GM23338 (cell line): ENCODE results near the gene YWHAQ. TPM values are rescaled to one million over a fixed set of nuclear protein-coding genes. Genes with fewer than 3 reads are reported as not detected.

Experiments used
- ATAC-seq: fragments of 200-7000 bp; cut with Tn5 transposase; 3 replicates; pipeline ENCODE4 v1.9.1; 2020
- DNase-seq: peaks from one replicate; pipeline ENCODE4 v3.0.0-alpha.2; 2015; ENCODE audit warnings: low spot score
- H2AFZ ChIP-seq: fragments of 200-600 bp; sonication (generic); 2 replicates; pipeline ENCODE4 v1.8.0; 2016; ENCODE audit warnings: antibody characterized with exemption, mild to moderate bottlenecking, moderate library complexity
- H3F3A ChIP-seq: fragments of 200-600 bp; sonication (generic); replicated peaks from 2 replicates; pipeline ENCODE4 v1.8.0; 2017; ENCODE audit warnings: antibody characterized with exemption, mixed run types, low read depth
- H3K27ac ChIP-seq: fragments of 200-600 bp; sonication (generic); 2 replicates; pipeline ENCODE4 v1.6.1; 2016; ENCODE audit warnings: low read depth
- H3K27me3 ChIP-seq: fragments of 200-600 bp; sonication (generic); 2 replicates; pipeline ENCODE4 v1.8.0; 2016; ENCODE audit warnings: mild to moderate bottlenecking, mixed run types, moderate library complexity; ENCODE audit not compliant: insufficient read depth
- H3K36me3 ChIP-seq: fragments of 200-600 bp; sonication (generic); 2 replicates; pipeline ENCODE4 v1.8.0; 2016; ENCODE audit warnings: mild to moderate bottlenecking; ENCODE audit not compliant: insufficient read depth
- H3K4me1 ChIP-seq: fragments of 200-600 bp; sonication (generic); 2 replicates; pipeline ENCODE4 v1.8.0; 2016; ENCODE audit warnings: mild to moderate bottlenecking, moderate library complexity; ENCODE audit not compliant: insufficient read depth
- H3K4me2 ChIP-seq: fragments of 200-600 bp; sonication (generic); 2 replicates; pipeline ENCODE4 v1.7.1; 2017; ENCODE audit warnings: mixed run types
- H3K4me3 ChIP-seq: fragments of 200-600 bp; sonication (generic); 2 replicates; pipeline ENCODE4 v1.6.1; 2016; ENCODE audit warnings: mixed run types
- H3K79me2 ChIP-seq: fragments of 200-600 bp; sonication (generic); replicated peaks from 2 replicates; pipeline ENCODE4 v1.8.0; 2017; ENCODE audit warnings: mild to moderate bottlenecking; ENCODE audit not compliant: insufficient read depth
- H3K9me2 ChIP-seq: fragments of 200-600 bp; sonication (generic); 2 replicates; pipeline ENCODE4 v1.8.0; 2017; ENCODE audit not compliant: insufficient read depth
- H4K20me1 ChIP-seq: fragments of 200-600 bp; sonication (generic); replicated peaks from 2 replicates; pipeline ENCODE4 v1.8.0; 2017; ENCODE audit warnings: mild to moderate bottlenecking; ENCODE audit not compliant: insufficient read depth
- H3K27ac Mint-ChIP-seq: 2 replicates; pipeline ENCODE4 v1.8.0; 2020; ENCODE audit warnings: inconsistent platforms, mild to moderate bottlenecking, moderate library complexity, mixed read lengths
- H3K27me3 Mint-ChIP-seq: 3 replicates; pipeline ENCODE4 v1.8.0; 2022; ENCODE audit warnings: low read depth, mild to moderate bottlenecking, moderate library complexity, mixed read lengths, inconsistent platforms; ENCODE audit not compliant: insufficient read depth, poor library complexity
- H3K36me3 Mint-ChIP-seq: 3 replicates; pipeline ENCODE4 v1.8.0; 2021; ENCODE audit warnings: low read depth, mild to moderate bottlenecking, inconsistent platforms, moderate library complexity, mixed read lengths
- H3K4me1 Mint-ChIP-seq: 3 replicates; pipeline ENCODE4 v1.8.0; 2020; ENCODE audit warnings: mild to moderate bottlenecking, inconsistent platforms, mixed read lengths
- H3K4me3 Mint-ChIP-seq: 3 replicates; pipeline ENCODE4 v1.8.0; 2021; ENCODE audit warnings: moderate library complexity, mild to moderate bottlenecking, inconsistent platforms, mixed read lengths
- H3K9me3 Mint-ChIP-seq: 3 replicates; pipeline ENCODE4 v1.8.0; 2020; ENCODE audit warnings: moderate library complexity, mild to moderate bottlenecking, inconsistent platforms, mixed read lengths
- CREB1 ChIP-seq: fragments of 250-450 bp; sonication (Bioruptor Pico); IDR thresholded peaks from 2 replicates; pipeline ENCODE4 v1.5.0; 2020; ENCODE audit warnings: low read depth, mild to moderate bottlenecking, moderate library complexity
- EZH2phosphoT487 ChIP-seq: fragments of 200-600 bp; sonication (generic); IDR thresholded peaks from one replicate; pipeline ENCODE4 v1.8.1; 2018; ENCODE audit warnings: antibody characterized with exemption; ENCODE audit not compliant: unreplicated experiment
- JUNB ChIP-seq: IDR thresholded peaks from one replicate; pipeline ENCODE4 v1.6.1; 2016; ENCODE audit warnings: antibody characterized with exemption; ENCODE audit not compliant: unreplicated experiment
- NANOG ChIP-seq: IDR thresholded peaks from 2 replicates; pipeline ENCODE4 v1.6.1; 2016; ENCODE audit warnings: antibody characterized with exemption, borderline replicate concordance
- POLR2AphosphoS5 ChIP-seq: IDR thresholded peaks from 2 replicates; pipeline ENCODE4 v1.6.1; 2016; ENCODE audit warnings: antibody characterized with exemption, low read depth
- ZNF114 ChIP-seq: fragments of 250-450 bp; sonication (Bioruptor Pico); IDR thresholded peaks from 2 replicates; pipeline ENCODE4 v1.5.0; 2020; ENCODE audit warnings: mild to moderate bottlenecking, moderate library complexity
- polyA plus RNA-seq: library from polyadenylated mRNA; unstranded; fragments of >200 nt; fragmentation: Nextera tagmentation; extraction: Ambion mirVana; gene quantifications from 2 replicates; pipeline ENCODE4 v1.2.1, GENCODE V29; 2016
- total RNA-seq: library from RNA; depleted of rRNA; stranded (reverse); fragments of >200 nt; shearing (Covaris generic); gene quantifications from 2 replicates; pipeline ENCODE4 v1.2.3, GENCODE V29; 2014
- TF ChIP-seq, protein P1 (sequence below): fragments of 250-450 bp; sonication (Bioruptor Pico); IDR thresholded peaks from 2 replicates; pipeline ENCODE4 v1.5.0; 2020; ENCODE audit warnings: mild to moderate bottlenecking, moderate library complexity
- TF ChIP-seq, protein P2 (sequence below): IDR thresholded peaks from one replicate; pipeline ENCODE4 v1.6.1; 2018; ENCODE audit warnings: antibody characterized with exemption; ENCODE audit not compliant: unreplicated experiment

The YWHAQ gene
- total and polyA plus RNA-seq, 2 experiments from 2014 or later = 295 to 464 TPM

DNA sequence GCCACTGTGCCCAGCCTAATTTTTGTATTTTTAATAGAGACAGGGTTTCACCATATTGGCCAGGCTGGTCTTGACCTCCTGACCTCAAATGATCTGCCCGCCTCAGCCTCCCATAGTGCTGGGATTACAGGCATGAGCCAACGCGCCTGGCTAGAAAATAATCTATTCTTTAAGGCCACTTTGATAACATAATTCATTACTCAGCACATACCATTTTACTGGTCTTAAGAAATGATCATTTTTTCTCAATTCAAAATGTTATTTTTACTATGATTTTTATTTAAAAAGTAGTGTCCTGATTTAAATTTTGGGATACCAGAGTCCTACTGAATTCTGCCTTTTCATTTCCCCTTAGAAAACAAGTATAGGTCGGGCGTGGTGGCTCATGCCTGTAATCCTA lies 48.2 kb downstream of the YWHAQ start:
- H3K4me1 ChIP-seq = no peaks in the 10 kb centered on the region
- H3K9me3 Mint-ChIP-seq = no peaks in the 10 kb centered on the region
- peaks cover 16% of the 10 kb centered on the region; the same call in 1 of the 2 replicates for H3K79me2 ChIP-seq
- H3K9me2 ChIP-seq = no peaks in the 10 kb centered on the region
- no peaks in the 10 kb centered on the region for H3F3A ChIP-seq
- no peak overlapping the region for H3K27ac ChIP-seq
- H3K27me3 ChIP-seq = no peaks in the 10 kb centered on the region
- peaks cover 23% of the 10 kb centered on the region for H3K36me3 ChIP-seq
- no peak for TF ChIP-seq EZH2phosphoT487
- TF ChIP-seq POLR2AphosphoS5 = no peak
- no peak for TF ChIP-seq CREB1 (CRISPR knock-in tag)
- TF ChIP-seq, protein P1, sequence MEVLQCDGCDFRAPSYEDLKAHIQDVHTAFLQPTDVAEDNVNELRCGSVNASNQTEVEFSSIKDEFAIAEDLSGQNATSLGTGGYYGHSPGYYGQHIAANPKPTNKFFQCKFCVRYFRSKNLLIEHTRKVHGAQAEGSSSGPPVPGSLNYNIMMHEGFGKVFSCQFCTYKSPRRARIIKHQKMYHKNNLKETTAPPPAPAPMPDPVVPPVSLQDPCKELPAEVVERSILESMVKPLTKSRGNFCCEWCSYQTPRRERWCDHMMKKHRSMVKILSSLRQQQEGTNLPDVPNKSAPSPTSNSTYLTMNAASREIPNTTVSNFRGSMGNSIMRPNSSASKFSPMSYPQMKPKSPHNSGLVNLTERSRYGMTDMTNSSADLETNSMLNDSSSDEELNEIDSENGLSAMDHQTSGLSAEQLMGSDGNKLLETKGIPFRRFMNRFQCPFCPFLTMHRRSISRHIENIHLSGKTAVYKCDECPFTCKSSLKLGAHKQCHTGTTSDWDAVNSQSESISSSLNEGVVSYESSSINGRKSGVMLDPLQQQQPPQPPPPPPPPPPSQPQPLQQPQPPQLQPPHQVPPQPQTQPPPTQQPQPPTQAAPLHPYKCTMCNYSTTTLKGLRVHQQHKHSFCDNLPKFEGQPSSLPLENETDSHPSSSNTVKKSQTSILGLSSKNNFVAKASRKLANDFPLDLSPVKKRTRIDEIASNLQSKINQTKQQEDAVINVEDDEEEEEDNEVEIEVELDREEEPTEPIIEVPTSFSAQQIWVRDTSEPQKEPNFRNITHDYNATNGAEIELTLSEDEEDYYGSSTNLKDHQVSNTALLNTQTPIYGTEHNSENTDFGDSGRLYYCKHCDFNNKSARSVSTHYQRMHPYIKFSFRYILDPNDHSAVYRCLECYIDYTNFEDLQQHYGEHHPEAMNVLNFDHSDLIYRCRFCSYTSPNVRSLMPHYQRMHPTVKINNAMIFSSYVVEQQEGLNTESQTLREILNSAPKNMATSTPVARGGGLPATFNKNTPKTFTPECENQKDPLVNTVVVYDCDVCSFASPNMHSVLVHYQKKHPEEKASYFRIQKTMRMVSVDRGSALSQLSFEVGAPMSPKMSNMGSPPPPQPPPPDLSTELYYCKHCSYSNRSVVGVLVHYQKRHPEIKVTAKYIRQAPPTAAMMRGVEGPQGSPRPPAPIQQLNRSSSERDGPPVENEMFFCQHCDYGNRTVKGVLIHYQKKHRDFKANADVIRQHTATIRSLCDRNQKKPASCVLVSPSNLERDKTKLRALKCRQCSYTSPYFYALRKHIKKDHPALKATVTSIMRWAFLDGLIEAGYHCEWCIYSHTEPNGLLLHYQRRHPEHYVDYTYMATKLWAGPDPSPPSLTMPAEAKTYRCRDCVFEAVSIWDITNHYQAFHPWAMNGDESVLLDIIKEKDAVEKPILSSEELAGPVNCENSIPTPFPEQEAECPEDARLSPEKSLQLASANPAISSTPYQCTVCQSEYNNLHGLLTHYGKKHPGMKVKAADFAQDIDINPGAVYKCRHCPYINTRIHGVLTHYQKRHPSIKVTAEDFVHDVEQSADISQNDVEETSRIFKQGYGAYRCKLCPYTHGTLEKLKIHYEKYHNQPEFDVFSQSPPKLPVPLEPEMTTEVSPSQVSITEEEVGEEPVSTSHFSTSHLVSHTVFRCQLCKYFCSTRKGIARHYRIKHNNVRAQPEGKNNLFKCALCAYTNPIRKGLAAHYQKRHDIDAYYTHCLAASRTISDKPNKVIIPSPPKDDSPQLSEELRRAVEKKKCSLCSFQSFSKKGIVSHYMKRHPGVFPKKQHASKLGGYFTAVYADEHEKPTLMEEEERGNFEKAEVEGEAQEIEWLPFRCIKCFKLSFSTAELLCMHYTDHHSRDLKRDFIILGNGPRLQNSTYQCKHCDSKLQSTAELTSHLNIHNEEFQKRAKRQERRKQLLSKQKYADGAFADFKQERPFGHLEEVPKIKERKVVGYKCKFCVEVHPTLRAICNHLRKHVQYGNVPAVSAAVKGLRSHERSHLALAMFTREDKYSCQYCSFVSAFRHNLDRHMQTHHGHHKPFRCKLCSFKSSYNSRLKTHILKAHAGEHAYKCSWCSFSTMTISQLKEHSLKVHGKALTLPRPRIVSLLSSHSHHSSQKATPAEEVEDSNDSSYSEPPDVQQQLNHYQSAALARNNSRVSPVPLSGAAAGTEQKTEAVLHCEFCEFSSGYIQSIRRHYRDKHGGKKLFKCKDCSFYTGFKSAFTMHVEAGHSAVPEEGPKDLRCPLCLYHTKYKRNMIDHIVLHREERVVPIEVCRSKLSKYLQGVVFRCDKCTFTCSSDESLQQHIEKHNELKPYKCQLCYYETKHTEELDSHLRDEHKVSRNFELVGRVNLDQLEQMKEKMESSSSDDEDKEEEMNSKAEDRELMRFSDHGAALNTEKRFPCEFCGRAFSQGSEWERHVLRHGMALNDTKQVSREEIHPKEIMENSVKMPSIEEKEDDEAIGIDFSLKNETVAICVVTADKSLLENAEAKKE (CRISPR knock-in tag) = no peak
- TF ChIP-seq ZNF114 (CRISPR knock-in tag) = no peak
- TF ChIP-seq, protein P2, sequence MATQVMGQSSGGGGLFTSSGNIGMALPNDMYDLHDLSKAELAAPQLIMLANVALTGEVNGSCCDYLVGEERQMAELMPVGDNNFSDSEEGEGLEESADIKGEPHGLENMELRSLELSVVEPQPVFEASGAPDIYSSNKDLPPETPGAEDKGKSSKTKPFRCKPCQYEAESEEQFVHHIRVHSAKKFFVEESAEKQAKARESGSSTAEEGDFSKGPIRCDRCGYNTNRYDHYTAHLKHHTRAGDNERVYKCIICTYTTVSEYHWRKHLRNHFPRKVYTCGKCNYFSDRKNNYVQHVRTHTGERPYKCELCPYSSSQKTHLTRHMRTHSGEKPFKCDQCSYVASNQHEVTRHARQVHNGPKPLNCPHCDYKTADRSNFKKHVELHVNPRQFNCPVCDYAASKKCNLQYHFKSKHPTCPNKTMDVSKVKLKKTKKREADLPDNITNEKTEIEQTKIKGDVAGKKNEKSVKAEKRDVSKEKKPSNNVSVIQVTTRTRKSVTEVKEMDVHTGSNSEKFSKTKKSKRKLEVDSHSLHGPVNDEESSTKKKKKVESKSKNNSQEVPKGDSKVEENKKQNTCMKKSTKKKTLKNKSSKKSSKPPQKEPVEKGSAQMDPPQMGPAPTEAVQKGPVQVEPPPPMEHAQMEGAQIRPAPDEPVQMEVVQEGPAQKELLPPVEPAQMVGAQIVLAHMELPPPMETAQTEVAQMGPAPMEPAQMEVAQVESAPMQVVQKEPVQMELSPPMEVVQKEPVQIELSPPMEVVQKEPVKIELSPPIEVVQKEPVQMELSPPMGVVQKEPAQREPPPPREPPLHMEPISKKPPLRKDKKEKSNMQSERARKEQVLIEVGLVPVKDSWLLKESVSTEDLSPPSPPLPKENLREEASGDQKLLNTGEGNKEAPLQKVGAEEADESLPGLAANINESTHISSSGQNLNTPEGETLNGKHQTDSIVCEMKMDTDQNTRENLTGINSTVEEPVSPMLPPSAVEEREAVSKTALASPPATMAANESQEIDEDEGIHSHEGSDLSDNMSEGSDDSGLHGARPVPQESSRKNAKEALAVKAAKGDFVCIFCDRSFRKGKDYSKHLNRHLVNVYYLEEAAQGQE = no peak
- TF ChIP-seq JUNB = no peak
- TF ChIP-seq NANOG = no peak
- H3K27ac Mint-ChIP-seq = no peak overlapping the region
- H3K4me1 Mint-ChIP-seq = no peaks in the 10 kb centered on the region
- no peak overlapping the region for H2AFZ ChIP-seq
- no peak overlapping the region for H3K4me2 ChIP-seq
- DNase-seq (no peak), ATAC-seq (no peak)
- no peak overlapping the region for H3K4me3 Mint-ChIP-seq
- peaks cover 41% of the 10 kb centered on the region for H3K36me3 Mint-ChIP-seq
- no peak overlapping the region for H3K4me3 ChIP-seq
- peaks cover 6% of the 10 kb centered on the region for H3K27me3 Mint-ChIP-seq
- peaks cover 15% of the 10 kb centered on the region for H4K20me1 ChIP-seq
